HFFc6 (cell line): ENCODE results near the gene DTD2. TPM values are rescaled to one million over a fixed set of nuclear protein-coding genes. Genes with fewer than 3 reads are reported as not detected.

Source experiments
- DNase-seq: peaks from one replicate; pipeline ENCODE4 v3.0.0-alpha.2; 2018
- H3K27ac Mint-ChIP-seq: 2 replicates; pipeline ENCODE4 v1.8.0; 2020; ENCODE audit warnings: mild to moderate bottlenecking, mixed read lengths
- H3K27me3 Mint-ChIP-seq: 2 replicates; pipeline ENCODE4 v1.8.0; 2021; ENCODE audit warnings: mild to moderate bottlenecking, moderate library complexity, mixed read lengths; ENCODE audit not compliant: insufficient read depth
- H3K36me3 Mint-ChIP-seq: 2 replicates; pipeline ENCODE4 v1.8.0; 2021; ENCODE audit warnings: low read depth, mixed read lengths
- H3K4me1 Mint-ChIP-seq: 2 replicates; pipeline ENCODE4 v1.8.0; 2020; ENCODE audit warnings: low read depth, mixed read lengths
- H3K4me3 Mint-ChIP-seq: 2 replicates; pipeline ENCODE4 v1.8.0; 2020; ENCODE audit warnings: mild to moderate bottlenecking, moderate library complexity, mixed read lengths
- H3K9me3 Mint-ChIP-seq: 2 replicates; pipeline ENCODE4 v1.8.0; 2020; ENCODE audit warnings: mild to moderate bottlenecking, mixed read lengths
- CTCF ChIP-seq: fragments of 200-600 bp; sonication (generic); IDR thresholded peaks from 2 replicates; pipeline ENCODE4 v1.5.0; 2021; ENCODE audit warnings: antibody characterized with exemption, mild to moderate bottlenecking
- total RNA-seq, 6 experiments: library from RNA; stranded (reverse); fragmentation: NEBNext Ultra II Directional; extraction: Animal tissue kit (Norgen Biotek cat#: 25700); gene quantifications; 2 replicates in 1 of 6; 3 replicates in 5 of 6; pipeline ENCODE4 v1.2.3, GENCODE V29; 2021

DTD2 gene
- total RNA-seq, 6 experiments from 2014 or later, result 24.8 to 31.3 (median 29.0) TPM

GRCh38 chr14:31430634-31431264 is 26.6 kb downstream of the DTD2 start:
- Mint-ChIP-seq H3K27me3 (no peaks in the 10 kb centered on the region), H3K9me3 (peaks cover 8% of the 10 kb centered on the region), H3K27ac (no peak overlapping the region), H3K4me3 (no peak overlapping the region), H3K36me3 (peaks cover 8% of the 10 kb centered on the region), H3K4me1 (peaks cover 23% of the 10 kb centered on the region)
- DNase-seq, result no peak
- no peak for TF ChIP-seq CTCF

GRCh38 chr14:31429791-31430190 is 27.5 kb downstream of the DTD2 start:
- H3K4me3 Mint-ChIP-seq, result no peak overlapping the region
- H3K27ac Mint-ChIP-seq, result no peak overlapping the region
- no peak for DNase-seq
- H3K36me3 Mint-ChIP-seq, result peaks cover 8% of the 10 kb centered on the region
- H3K9me3 Mint-ChIP-seq, result peaks cover 8% of the 10 kb centered on the region
- TF ChIP-seq CTCF, result no peak
- H3K4me1 Mint-ChIP-seq, result peaks cover 14% of the 10 kb centered on the region
- H3K27me3 Mint-ChIP-seq, result no peaks in the 10 kb centered on the region

GRCh38 chr14:31428011-31428410 is 29.3 kb downstream of the DTD2 start:
- no peak overlapping the region for H3K27ac Mint-ChIP-seq
- H3K9me3 Mint-ChIP-seq, result peaks cover 8% of the 10 kb centered on the region
- H3K4me1 Mint-ChIP-seq, result peaks cover 5% of the 10 kb centered on the region; the same call in 1 of the 2 replicates
- peaks cover 8% of the 10 kb centered on the region for H3K36me3 Mint-ChIP-seq
- no peak for TF ChIP-seq CTCF
- no peak for DNase-seq
- H3K27me3 Mint-ChIP-seq, result no peaks in the 10 kb centered on the region
- no peak overlapping the region for H3K4me3 Mint-ChIP-seq

- Mint-ChIP-seq H3K36me3 (no peaks in the 10 kb centered on the region; the same call in 1 of the 2 replicates), H3K9me3 (no peaks in the 10 kb centered on the region), H3K4me3 (no peak overlapping the region), H3K27ac (no peak overlapping the region), H3K4me1 (peaks cover 5% of the 10 kb centered on the region; the same call in 1 of the 2 replicates), H3K27me3 (no peaks in the 10 kb centered on the region)
- DNase-seq, result no peak
- TF ChIP-seq CTCF, result no peak
These were observed 30.6 kb downstream of the DTD2 start for GRCh38 chr14:31426663-31427062.

- Mint-ChIP-seq H3K27me3 (no peaks in the 10 kb centered on the region), H3K4me3 (no peak overlapping the region), H3K9me3 (no peaks in the 10 kb centered on the region), H3K27ac (no peak overlapping the region), H3K36me3 (no peaks in the 10 kb centered on the region), H3K4me1 (peaks cover 12% of the 10 kb centered on the region)
- no peak for DNase-seq
- TF ChIP-seq CTCF, result no peak
These were observed 31.4 kb downstream of the DTD2 start for GRCh38 chr14:31425905-31426304.
